ENCODE results near the gene C1orf53. TPM values are rescaled to one million over a fixed set of nuclear protein-coding genes. Genes with fewer than 3 reads are reported as not detected.

Gene C1orf53
- total RNA-seq, 1 experiment from 2014 or later = 1.4 TPM

DNA sequence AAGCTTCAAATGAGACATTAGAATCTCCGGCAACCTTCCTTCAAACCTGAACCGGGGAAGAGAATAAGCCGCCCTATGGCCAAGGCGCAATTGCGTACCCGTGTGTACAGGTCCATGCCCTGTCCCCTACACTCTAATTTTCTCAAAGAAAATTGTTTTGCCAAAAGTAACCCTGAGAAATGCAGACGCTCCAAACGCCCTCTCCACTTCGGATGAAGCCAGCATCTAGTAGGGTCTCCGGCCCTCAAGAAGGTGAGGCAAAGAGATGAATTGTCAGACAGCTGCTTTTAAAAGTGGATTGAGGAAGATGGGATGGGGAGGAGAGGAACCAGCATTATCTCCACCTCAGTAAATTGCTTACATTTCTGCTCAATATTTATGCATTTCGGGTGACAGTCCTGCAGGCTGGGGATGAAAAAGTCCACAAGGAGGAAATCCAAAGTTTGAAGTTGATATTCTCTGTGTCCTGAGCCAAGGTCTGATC, 14.1 kb downstream of the C1orf53 start:
- Mint-ChIP-seq H3K4me3 (peak overlapping the region; percentile 50 to 71; a peak in 4 of 5 replicates), H3K27me3 (ENCODE audit: low read depth) (peaks cover 100% of the 10 kb centered on the region), H3K27ac (no peak overlapping the region), H3K9me3 (no peaks in the 10 kb centered on the region; a peak in 3 of 5 replicates), H3K4me1 (peaks cover 75 to 93% of the 10 kb centered on the region in 2 experiments), H3K36me3 (ENCODE audit: insufficient read depth in 1 of 3, low read depth in 3 of 3) (no peaks in the 10 kb centered on the region; a peak in 1 of 7 replicates)
- no peak overlapping the region for H2BK20ac ChIP-seq (ENCODE audit: low read depth, low read length, poor library complexity, severe bottlenecking)
- H2BK5ac ChIP-seq (ENCODE audit: insufficient read length, low read length) = no peak overlapping the region
- H2BK120ac ChIP-seq (ENCODE audit: low read depth, low read length, poor library complexity, severe bottlenecking) = no peak overlapping the region
- peak overlapping the region; percentile 75 for H3K4me2 ChIP-seq (ENCODE audit: insufficient read depth, insufficient read length, low read length)
- TF ChIP-seq, protein P1, sequence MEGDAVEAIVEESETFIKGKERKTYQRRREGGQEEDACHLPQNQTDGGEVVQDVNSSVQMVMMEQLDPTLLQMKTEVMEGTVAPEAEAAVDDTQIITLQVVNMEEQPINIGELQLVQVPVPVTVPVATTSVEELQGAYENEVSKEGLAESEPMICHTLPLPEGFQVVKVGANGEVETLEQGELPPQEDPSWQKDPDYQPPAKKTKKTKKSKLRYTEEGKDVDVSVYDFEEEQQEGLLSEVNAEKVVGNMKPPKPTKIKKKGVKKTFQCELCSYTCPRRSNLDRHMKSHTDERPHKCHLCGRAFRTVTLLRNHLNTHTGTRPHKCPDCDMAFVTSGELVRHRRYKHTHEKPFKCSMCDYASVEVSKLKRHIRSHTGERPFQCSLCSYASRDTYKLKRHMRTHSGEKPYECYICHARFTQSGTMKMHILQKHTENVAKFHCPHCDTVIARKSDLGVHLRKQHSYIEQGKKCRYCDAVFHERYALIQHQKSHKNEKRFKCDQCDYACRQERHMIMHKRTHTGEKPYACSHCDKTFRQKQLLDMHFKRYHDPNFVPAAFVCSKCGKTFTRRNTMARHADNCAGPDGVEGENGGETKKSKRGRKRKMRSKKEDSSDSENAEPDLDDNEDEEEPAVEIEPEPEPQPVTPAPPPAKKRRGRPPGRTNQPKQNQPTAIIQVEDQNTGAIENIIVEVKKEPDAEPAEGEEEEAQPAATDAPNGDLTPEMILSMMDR (conservative IDR thresholded peaks at IDR 0.05) = no peak
- no peak overlapping the region for H3K9ac ChIP-seq (ENCODE audit: extremely low read depth, insufficient read length, low read length)
- H3K56ac ChIP-seq (ENCODE audit: insufficient read length, low read depth, low read length) = no peak overlapping the region
- peaks cover 96% of the 10 kb centered on the region for H3K27me3 ChIP-seq (ENCODE audit: insufficient read depth, low read length)
- no peak overlapping the region for H2BK12ac ChIP-seq (ENCODE audit: insufficient read length, low read depth, low read length)
- no peak overlapping the region for H2AK5ac ChIP-seq (ENCODE audit: insufficient read length, low read length)
- no peak overlapping the region for H3K14ac ChIP-seq (ENCODE audit: insufficient read depth, low read length)
- H3K9me3 ChIP-seq (ENCODE audit: control insufficient read depth, low read depth, low read length) = no peaks in the 10 kb centered on the region
- no peak overlapping the region for H4K91ac ChIP-seq (ENCODE audit: insufficient read length, low read depth, low read length)
- no peaks in the 10 kb centered on the region for H4K20me1 ChIP-seq (ENCODE audit: control insufficient read depth, insufficient read depth, insufficient read length)
- H3K4me1 ChIP-seq (ENCODE audit: insufficient read depth, low read length) = peaks cover 12% of the 10 kb centered on the region; the same call in 1 of the 2 replicates
- H3K4ac ChIP-seq (ENCODE audit: low read depth, low read length) = no peak overlapping the region
- no peak overlapping the region for H4K8ac ChIP-seq (replicated peaks; ENCODE audit: insufficient read length, low read depth, low read length)
- H3K79me2 ChIP-seq (ENCODE audit: insufficient read depth, low read length) = no peaks in the 10 kb centered on the region
- no peaks in the 10 kb centered on the region for H3K79me1 ChIP-seq (ENCODE audit: insufficient read depth, low read depth, low read length, poor library complexity, severe bottlenecking)
- no peak overlapping the region for H4K5ac ChIP-seq (ENCODE audit: insufficient read length, low read depth, low read length)
- H3K23me2 ChIP-seq (ENCODE audit: insufficient read length, low read depth, low read length, poor library complexity, severe bottlenecking) = peaks cover 39% of the 10 kb centered on the region
- H2AFZ ChIP-seq (ENCODE audit: low read length) = no peak overlapping the region
- H3K23ac ChIP-seq (ENCODE audit: insufficient read length, low read depth, low read length) = no peak overlapping the region
- no peak overlapping the region for H3T11ph ChIP-seq (ENCODE audit: low read length)
- H3K27ac ChIP-seq (ENCODE audit: insufficient read length, low read depth, low read length) = no peak overlapping the region
- no peak overlapping the region for H3K18ac ChIP-seq (ENCODE audit: insufficient read length, low read depth, low read length)
- WGBS (ENCODE audit: extremely low coverage, insufficient read length, low lambda C conversion rate) = no CpG with 5 or more reads among the region's 11 CpGs
- no peak for DNase-seq
- no peak overlapping the region for H2BK15ac ChIP-seq (ENCODE audit: low read depth, low read length)
